Vagina (tissue), 2 donors: ENCODE results near the gene TRIB2. TPM values are rescaled to one million over a fixed set of nuclear protein-coding genes. Genes with fewer than 3 reads are reported as not detected.

Source experiments
- DNase-seq, 2 donors: peaks; one replicate each; pipeline ENCODE4 v3.0.0-alpha.2; 2017; ENCODE audit errors: extremely low spot score in 2 of 2
- H3K27ac ChIP-seq: fragments of 200-600 bp; sonication (generic); one replicate; pipeline ENCODE4 v1.5.1; 2019
- H3K27me3 ChIP-seq: fragments of 200-600 bp; sonication (generic); one replicate; pipeline ENCODE4 v1.5.1; 2019
- H3K36me3 ChIP-seq, 2 donors: fragments of 200-600 bp; sonication (generic); one replicate each; pipeline ENCODE4 v1.5.1; 2017 to 2019
- H3K4me1 ChIP-seq: fragments of 200-600 bp; sonication (generic); one replicate; pipeline ENCODE4 v1.5.1; 2019
- H3K4me3 ChIP-seq, 2 donors: fragments of 200-600 bp; sonication (generic); 1 replicate in 1 of 2; 2 replicates in 1 of 2; pipeline ENCODE4 v1.5.1; 2016 to 2019
- H3K9me3 ChIP-seq: fragments of 200-600 bp; sonication (generic); one replicate; pipeline ENCODE4 v1.5.1; 2019
- CTCF ChIP-seq, 3 experiments: fragments of 450-650 bp in 2 of 3; fragments of 200-600 bp in 1 of 3; sonication (generic) in 1 of 3; IDR thresholded peaks; one replicate each; pipeline ENCODE4 v1.5.1; 2017 to 2019; ENCODE audit warnings: antibody characterized with exemption in 3 of 3, mild to moderate bottlenecking in 2 of 3, moderate library complexity in 2 of 3
- POLR2A ChIP-seq, 2 donors: fragments of 450-650 bp; IDR thresholded peaks; one replicate each; pipeline ENCODE4 v1.6.1; 2017; ENCODE audit warnings: antibody characterized with exemption in 2 of 2, mild to moderate bottlenecking in 2 of 2, moderate library complexity in 2 of 2
- POLR2AphosphoS5 ChIP-seq, 2 donors: sonication (generic); formaldehyde crosslinking; IDR thresholded peaks; one replicate each; pipeline ENCODE4 v1.9.0; 2017; ENCODE audit warnings: antibody characterized with exemption in 2 of 2, mild to moderate bottlenecking in 2 of 2, low read depth in 1 of 2; ENCODE audit not compliant: insufficient read depth in 1 of 2
- intact Hi-C: fragments of 100-400 bp; cut with DNase I; formaldehyde crosslinking; loops from one replicate; pipeline ENCODE4 v1.15.1; 2023
- total RNA-seq: library from RNA; depleted of rRNA; stranded (reverse); fragments of >200 nt; gene quantifications from one replicate; pipeline ENCODE4 v1.2.3, GENCODE V29; 2016

TRIB2 gene
- total RNA-seq, 1 donor from 2014 or later = 64.8 TPM

DNA sequence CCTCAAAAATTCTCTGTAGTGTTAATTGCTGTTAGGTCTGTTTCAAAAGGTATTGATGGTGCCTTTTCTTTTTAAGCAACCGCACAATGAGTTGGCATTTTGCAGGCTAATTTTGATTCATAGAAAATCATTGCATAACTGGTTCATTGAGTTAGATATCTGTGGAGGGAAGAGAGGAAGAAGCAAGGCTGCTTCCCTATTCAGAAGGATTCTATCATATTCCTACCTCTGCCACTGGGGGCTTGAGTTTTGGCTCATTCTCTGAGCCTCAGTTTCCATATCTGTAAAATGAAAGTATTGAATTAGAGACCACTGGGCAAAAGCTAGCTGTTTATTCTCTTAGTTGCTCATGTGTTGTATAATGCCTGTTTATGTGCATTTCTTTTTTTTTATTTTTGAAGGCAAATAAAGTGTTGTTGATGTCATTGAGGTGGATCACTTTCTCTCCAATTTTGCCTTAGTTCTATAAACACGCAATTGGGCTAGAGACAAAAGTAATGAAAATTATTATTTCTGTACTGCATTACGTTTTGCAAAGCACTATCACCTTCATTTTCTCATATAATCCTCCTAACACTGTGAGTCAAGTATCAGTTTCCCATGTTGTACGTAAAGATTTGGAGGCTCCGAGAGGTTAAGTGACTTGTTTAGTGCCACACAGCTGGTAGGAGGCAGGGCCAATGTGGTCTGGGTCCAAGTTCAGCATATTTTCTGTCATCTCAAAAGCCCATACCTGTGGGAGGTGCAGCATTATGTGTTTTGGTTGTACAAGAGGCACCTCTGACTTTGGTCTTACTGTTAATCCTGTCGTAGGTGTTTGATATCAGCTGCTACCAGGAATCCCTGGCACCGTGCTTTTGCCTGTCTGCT lies 5.9 kb downstream of the TRIB2 start:
- intact Hi-C loops = loop anchor here (5.0 kb wide), 1 partner anchor 210 kb away; no protein-coding TSS in a partner anchor
- Histone ChIP-seq H3K27ac (no peak overlapping the region), H3K4me1 (peaks cover 67% of the 10 kb centered on the region)

DNA sequence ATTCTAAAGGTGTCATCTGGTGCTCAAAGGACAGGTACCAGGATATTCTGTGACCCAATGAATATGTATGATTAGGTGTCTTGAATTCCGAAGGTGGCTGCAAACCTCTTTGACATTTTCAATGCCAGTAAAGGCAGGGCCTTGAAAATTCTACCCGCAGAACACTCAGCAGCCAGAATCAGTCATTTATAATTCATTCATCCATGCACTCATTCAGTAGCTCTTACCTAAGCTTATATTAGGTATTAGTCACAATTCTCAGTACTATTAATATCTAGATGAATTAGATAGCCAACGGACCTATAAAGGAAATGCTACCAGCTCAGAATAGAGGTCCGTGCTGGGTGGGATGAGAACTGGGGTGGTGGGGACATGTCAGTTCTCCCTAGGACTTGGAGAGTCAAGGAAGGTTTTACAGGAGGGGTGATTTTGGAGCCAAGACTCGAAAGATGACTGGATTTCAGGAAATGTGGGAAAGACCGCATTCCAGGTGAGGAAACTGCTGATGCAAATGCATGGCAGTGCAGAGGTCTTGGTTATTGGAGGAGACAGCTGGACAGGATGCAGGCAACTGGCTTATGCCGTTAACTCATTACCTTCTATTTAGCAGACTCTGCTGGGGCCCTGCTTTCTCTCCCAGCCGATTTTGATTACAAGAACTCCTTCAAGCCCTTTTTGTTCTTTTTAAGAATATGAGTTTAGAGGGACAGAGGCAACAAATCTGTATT lies 7.2 kb downstream of the TRIB2 start:
- Histone ChIP-seq H3K36me3 (peaks cover 0 to 27% of the 10 kb centered on the region in 2 donors), H3K9me3 (no peaks in the 10 kb centered on the region), H3K27me3 (no peaks in the 10 kb centered on the region), H3K4me3 (no peak overlapping the region), H3K4me1 (peaks cover 79% of the 10 kb centered on the region), H3K27ac (no peak overlapping the region)
- no peak for DNase-seq
- intact Hi-C loops = loop anchor here (5.0 kb wide), 1 partner anchor 208 kb away; no protein-coding TSS in a partner anchor
- TF ChIP-seq POLR2A (IDR thresholded peaks at IDR 0.05) (no peak), POLR2AphosphoS5 (IDR thresholded peaks at IDR 0.05; ENCODE audit: insufficient read depth in 1 of 2, low read depth in 1 of 2) (no peak), CTCF (IDR thresholded peaks at IDR 0.05) (no peak)

More for the DNA sequence above, 5.9 kb downstream of the TRIB2 start:
- Histone ChIP-seq H3K36me3 (peaks cover 0 to 17% of the 10 kb centered on the region in 2 donors), H3K9me3 (no peaks in the 10 kb centered on the region), H3K4me3 (no peak overlapping the region), H3K27me3 (no peaks in the 10 kb centered on the region)
- no peak for TF ChIP-seq CTCF (IDR thresholded peaks at IDR 0.05)
- no peak for TF ChIP-seq POLR2AphosphoS5 (IDR thresholded peaks at IDR 0.05; ENCODE audit: insufficient read depth in 1 of 2, low read depth in 1 of 2)
- TF ChIP-seq POLR2A (IDR thresholded peaks at IDR 0.05) = no peak
- no peak for DNase-seq

- Histone ChIP-seq H3K27ac (no peak overlapping the region), H3K27me3 (no peaks in the 10 kb centered on the region), H3K36me3 (peaks cover 0 to 33% of the 10 kb centered on the region in 2 donors), H3K4me3 (no peak overlapping the region), H3K4me1 (peaks cover 69% of the 10 kb centered on the region), H3K9me3 (no peaks in the 10 kb centered on the region)
- TF ChIP-seq CTCF (IDR thresholded peaks at IDR 0.05) (no peak), POLR2AphosphoS5 (IDR thresholded peaks at IDR 0.05; ENCODE audit: insufficient read depth in 1 of 2, low read depth in 1 of 2) (no peak), POLR2A (IDR thresholded peaks at IDR 0.05) (no peak)
- intact Hi-C loops = no loop called here
- no peak for DNase-seq
Measured at GRCh38 chr2:12725233-12726187, 8.8 kb downstream of the TRIB2 start.

DNA sequence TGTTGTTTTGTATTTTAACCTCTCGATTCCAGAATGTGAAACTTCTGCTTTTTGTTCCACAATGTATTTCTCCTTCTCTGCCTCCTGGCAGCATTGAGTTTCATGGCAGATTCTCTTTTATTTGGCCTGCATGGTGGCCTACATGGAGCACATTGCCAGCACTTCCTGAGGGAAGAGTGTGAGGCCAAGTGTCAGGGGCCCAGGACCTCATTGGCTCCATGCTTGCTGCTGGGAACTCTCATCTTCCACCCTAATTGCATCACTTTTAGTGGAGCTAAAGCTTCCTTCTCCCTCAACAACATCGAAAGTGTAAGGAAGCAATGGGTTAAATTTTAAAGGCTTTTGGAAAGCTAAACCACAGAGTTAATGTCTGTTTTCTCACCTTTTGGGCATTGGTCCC lies 9.5 kb downstream of the TRIB2 start:
- Histone ChIP-seq H3K36me3 (peaks cover 0 to 33% of the 10 kb centered on the region in 2 donors), H3K27me3 (no peaks in the 10 kb centered on the region), H3K4me1 (peaks cover 70% of the 10 kb centered on the region), H3K4me3 (no peak overlapping the region), H3K27ac (no peak overlapping the region), H3K9me3 (no peaks in the 10 kb centered on the region)
- intact Hi-C loops = no loop called here
- no peak for DNase-seq
- TF ChIP-seq CTCF (IDR thresholded peaks at IDR 0.05) (no peak), POLR2AphosphoS5 (IDR thresholded peaks at IDR 0.05; ENCODE audit: insufficient read depth in 1 of 2, low read depth in 1 of 2) (no peak), POLR2A (IDR thresholded peaks at IDR 0.05) (no peak)
